Measurements from ENCODE around the gene LRRC45.

LRRC45 gene

GRCh38 chr17:81983639-81984373, 39.3 kb upstream of the LRRC45 start:
- H3K9ac ChIP-seq (ENCODE audit: low read depth, low read length) = no peak overlapping the region
- H3K27ac ChIP-seq (ENCODE audit: low read depth, low read length) = no peak overlapping the region

DNA sequence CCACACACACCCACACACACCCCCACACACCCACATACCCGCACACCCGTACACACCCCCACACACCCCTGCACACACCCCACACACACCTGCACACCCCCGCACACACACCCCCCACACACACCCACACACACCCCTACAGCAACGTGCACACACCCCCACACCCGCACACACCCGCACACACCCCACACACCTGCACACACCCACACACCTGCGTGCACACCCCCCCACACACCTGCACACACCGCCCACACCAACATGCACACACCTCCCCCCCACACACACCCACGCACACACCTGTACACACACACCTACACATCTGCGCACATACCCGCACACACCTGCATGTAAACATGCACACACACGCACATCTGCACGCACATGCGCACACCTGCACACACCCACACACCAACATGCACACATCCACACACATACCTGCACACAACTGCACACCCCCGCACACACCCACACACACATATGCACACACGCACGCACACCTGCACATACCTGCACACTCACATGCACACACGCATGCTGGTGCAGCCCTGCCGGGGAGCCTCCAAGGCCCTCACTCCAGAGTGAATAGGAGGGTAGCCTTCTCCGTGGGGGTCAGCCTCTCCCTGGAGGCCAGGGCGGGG, 38.2 kb upstream of the LRRC45 start:
- H3K27me3 ChIP-seq (ENCODE audit: insufficient read depth, low read length) = no peaks in the 10 kb centered on the region
- no peak overlapping the region for H3K27ac ChIP-seq (ENCODE audit: low read depth, low read length)
- peaks cover 39% of the 10 kb centered on the region for H3K36me3 ChIP-seq (ENCODE audit: insufficient read depth, low read length)
- H3K4me3 ChIP-seq (ENCODE audit: low read length) = no peak overlapping the region
- H3K9me3 ChIP-seq (ENCODE audit: insufficient read depth, low read depth, low read length) = no peaks in the 10 kb centered on the region
- H3K9ac ChIP-seq (ENCODE audit: low read depth, low read length) = no peak overlapping the region
- WGBS = 95% methylated on average over 21 of the region's 21 CpGs
- H3K4me1 ChIP-seq (ENCODE audit: insufficient read depth, low read length) = no peaks in the 10 kb centered on the region

More at GRCh38 chr17:81983639-81984373, 39.3 kb upstream of the LRRC45 start:
- Histone ChIP-seq H3K27me3 (ENCODE audit: insufficient read depth, low read length) (no peaks in the 10 kb centered on the region), H3K4me3 (ENCODE audit: low read length) (no peak overlapping the region), H3K9me3 (ENCODE audit: insufficient read depth, low read depth, low read length) (no peaks in the 10 kb centered on the region), H3K4me1 (ENCODE audit: insufficient read depth, low read length) (no peaks in the 10 kb centered on the region), H3K36me3 (ENCODE audit: insufficient read depth, low read length) (peaks cover 46% of the 10 kb centered on the region)
- whole genome bisulfite sequencing = 97% methylated on average over 26 of the region's 26 CpGs

DNA sequence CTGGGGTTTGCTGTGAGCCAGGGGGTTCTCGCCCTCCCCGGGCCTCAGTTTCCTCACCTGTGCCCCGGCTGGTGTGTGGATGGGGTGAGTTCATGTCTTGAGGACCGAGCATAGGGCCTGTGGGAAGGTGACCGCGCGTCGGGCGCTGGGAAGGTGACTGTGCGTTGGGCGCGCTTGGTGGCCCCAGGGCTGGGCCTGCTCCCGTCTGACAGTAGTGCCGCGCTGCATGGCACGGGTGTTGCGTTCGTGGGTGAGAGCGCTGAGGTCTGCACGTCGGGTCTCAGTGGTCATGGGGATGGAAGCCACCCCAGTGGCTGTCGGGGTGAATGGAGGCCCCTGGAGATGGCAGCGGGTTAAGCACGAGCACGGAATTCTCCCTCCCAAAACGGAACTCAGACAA, 36.5 kb upstream of the LRRC45 start:
- no peaks in the 10 kb centered on the region for H3K27me3 ChIP-seq (ENCODE audit: insufficient read depth, low read length)
- 96% methylated on average over 26 of the region's 26 CpGs for WGBS

GRCh38 chr17:81987161-81987770, 35.8 kb upstream of the LRRC45 start:
- H3K9ac ChIP-seq (ENCODE audit: low read depth, low read length) = no peak overlapping the region
- WGBS = 96% methylated on average over 26 of the region's 26 CpGs
- peaks cover 17% of the 10 kb centered on the region; the same call in 1 of the 2 replicates for H3K4me1 ChIP-seq (ENCODE audit: insufficient read depth, low read length)

More for the DNA sequence above, 36.5 kb upstream of the LRRC45 start:
- Histone ChIP-seq H3K9me3 (ENCODE audit: insufficient read depth, low read depth, low read length) (no peaks in the 10 kb centered on the region), H3K4me1 (ENCODE audit: insufficient read depth, low read length) (0 out of 2 replicates have a peak, but pooled peaks cover 11% of the 10 kb centered on the region), H3K36me3 (ENCODE audit: insufficient read depth, low read length) (peaks cover 34% of the 10 kb centered on the region), H3K4me3 (ENCODE audit: low read length) (no peak overlapping the region), H3K9ac (ENCODE audit: low read depth, low read length) (no peak overlapping the region), H3K27ac (ENCODE audit: low read depth, low read length) (no peak overlapping the region)

GRCh38 chr17:81990836-81991683, 32.0 kb upstream of the LRRC45 start:
- H3K9ac ChIP-seq (ENCODE audit: low read depth, low read length) = peak overlapping the region; percentile 41; the same call in 1 of the 2 replicates
- peaks cover 9% of the 10 kb centered on the region; the same call in 1 of the 2 replicates for H3K36me3 ChIP-seq (ENCODE audit: insufficient read depth, low read length)
- peak overlapping the region; percentile 70; the same call in 1 of the 2 replicates for H3K27ac ChIP-seq (ENCODE audit: low read depth, low read length)
- no peaks in the 10 kb centered on the region for H3K27me3 ChIP-seq (ENCODE audit: insufficient read depth, low read length)
- no peak overlapping the region for H3K4me3 ChIP-seq (ENCODE audit: low read length)
- WGBS = 88% methylated on average over 25 of the region's 25 CpGs
- H3K9me3 ChIP-seq (ENCODE audit: insufficient read depth, low read depth, low read length) = no peaks in the 10 kb centered on the region
- peaks cover 30% of the 10 kb centered on the region; the same call in 1 of the 2 replicates for H3K4me1 ChIP-seq (ENCODE audit: insufficient read depth, low read length)

More at GRCh38 chr17:81987161-81987770, 35.8 kb upstream of the LRRC45 start:
- Histone ChIP-seq H3K9me3 (ENCODE audit: insufficient read depth, low read depth, low read length) (no peaks in the 10 kb centered on the region), H3K4me3 (ENCODE audit: low read length) (no peak overlapping the region), H3K27me3 (ENCODE audit: insufficient read depth, low read length) (no peaks in the 10 kb centered on the region), H3K27ac (ENCODE audit: low read depth, low read length) (no peak overlapping the region), H3K36me3 (ENCODE audit: insufficient read depth, low read length) (peaks cover 34% of the 10 kb centered on the region)

DNA sequence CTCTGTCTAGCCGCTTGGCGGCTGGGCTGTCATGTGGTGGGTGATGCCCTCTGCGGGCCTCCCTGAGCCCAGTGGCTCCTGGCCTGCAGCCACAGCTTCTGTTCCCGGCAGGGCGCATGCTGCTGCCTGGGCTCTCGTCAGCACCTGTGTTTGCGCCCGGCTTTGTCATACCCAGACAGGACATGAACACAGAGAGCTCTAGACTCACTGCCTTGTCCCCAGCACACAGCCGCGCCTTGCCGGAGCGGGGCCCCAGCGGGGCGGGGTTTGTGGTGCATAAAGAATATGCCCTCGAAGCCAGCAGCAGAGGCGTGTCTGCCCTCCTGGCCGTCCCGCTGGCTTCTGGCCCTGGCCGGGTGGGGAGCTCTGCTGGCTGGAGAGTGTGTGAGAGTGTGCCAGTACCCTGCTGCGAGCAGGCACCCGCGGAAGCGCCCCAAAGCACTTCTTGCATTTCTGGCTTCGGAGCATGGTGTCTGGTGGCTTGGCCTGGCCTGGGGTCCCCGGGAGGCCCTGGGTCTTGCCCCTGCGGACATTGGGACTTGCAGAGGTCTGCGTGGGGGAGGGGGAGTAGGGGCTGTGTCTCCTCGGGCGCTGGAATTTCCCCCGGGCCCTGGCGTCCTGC, 31.3 kb upstream of the LRRC45 start:
- Histone ChIP-seq H3K4me3 (ENCODE audit: low read length) (no peak overlapping the region), H3K9ac (ENCODE audit: low read depth, low read length) (peak overlapping the region; percentile 41), H3K27ac (ENCODE audit: low read depth, low read length) (peak overlapping the region; percentile 70), H3K4me1 (ENCODE audit: insufficient read depth, low read length) (peaks cover 30% of the 10 kb centered on the region; the same call in 1 of the 2 replicates), H3K27me3 (ENCODE audit: insufficient read depth, low read length) (no peaks in the 10 kb centered on the region), H3K36me3 (ENCODE audit: insufficient read depth, low read length) (peaks cover 5% of the 10 kb centered on the region; the same call in 1 of the 2 replicates), H3K9me3 (ENCODE audit: insufficient read depth, low read depth, low read length) (no peaks in the 10 kb centered on the region)
- 27% methylated on average over 31 of the region's 31 CpGs for WGBS

DNA sequence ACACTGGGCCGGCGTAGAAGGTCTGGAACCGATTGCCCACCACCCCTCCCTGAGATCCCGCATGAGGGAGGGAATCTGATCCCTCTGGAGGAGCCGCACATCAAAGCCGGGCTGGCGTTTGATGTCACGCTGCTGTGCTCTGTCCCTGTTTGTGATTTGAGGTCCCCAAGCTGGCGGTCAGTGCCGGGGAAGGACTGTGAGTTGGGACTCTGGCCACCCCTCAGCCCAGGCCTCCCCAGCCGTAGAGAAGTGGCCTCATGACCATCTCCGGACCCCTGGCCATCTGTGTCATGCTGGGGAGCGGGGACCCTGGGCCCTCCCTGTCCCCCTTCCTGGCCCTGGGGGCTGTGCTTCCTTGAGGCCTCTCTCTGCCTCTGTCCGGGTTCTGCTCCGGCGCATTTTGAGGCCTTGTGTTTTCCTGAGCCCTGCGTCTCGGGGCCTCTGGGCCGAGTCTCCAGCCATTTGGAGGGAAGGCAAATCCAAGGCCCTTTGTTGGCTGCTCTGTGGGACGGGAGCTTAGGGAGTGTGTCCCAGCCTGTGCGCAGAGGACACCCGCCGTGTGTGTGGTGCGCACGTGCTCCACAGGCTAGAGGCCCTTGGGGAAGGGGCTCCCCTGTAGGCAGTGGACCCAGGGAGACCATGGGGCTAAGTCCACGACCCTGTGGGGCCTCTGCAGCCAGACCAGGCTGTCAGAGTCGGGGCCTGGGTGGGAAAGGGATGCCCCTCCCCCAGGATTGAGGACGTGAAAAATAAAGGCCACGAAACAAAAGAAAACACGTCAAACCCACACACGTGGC, 30.6 kb upstream of the LRRC45 start:
- Histone ChIP-seq H3K4me1 (ENCODE audit: insufficient read depth, low read length) (peaks cover 30% of the 10 kb centered on the region; the same call in 1 of the 2 replicates), H3K36me3 (ENCODE audit: insufficient read depth, low read length) (0 out of 2 replicates have a peak, but pooled peaks cover 5% of the 10 kb centered on the region), H3K9ac (ENCODE audit: low read depth, low read length) (peak overlapping the region; percentile 41), H3K27ac (ENCODE audit: low read depth, low read length) (peak overlapping the region; percentile 70), H3K9me3 (ENCODE audit: insufficient read depth, low read depth, low read length) (no peaks in the 10 kb centered on the region), H3K27me3 (ENCODE audit: insufficient read depth, low read length) (no peaks in the 10 kb centered on the region), H3K4me3 (ENCODE audit: low read length) (no peak overlapping the region)
- WGBS = 61% methylated on average over 31 of the region's 31 CpGs

DNA sequence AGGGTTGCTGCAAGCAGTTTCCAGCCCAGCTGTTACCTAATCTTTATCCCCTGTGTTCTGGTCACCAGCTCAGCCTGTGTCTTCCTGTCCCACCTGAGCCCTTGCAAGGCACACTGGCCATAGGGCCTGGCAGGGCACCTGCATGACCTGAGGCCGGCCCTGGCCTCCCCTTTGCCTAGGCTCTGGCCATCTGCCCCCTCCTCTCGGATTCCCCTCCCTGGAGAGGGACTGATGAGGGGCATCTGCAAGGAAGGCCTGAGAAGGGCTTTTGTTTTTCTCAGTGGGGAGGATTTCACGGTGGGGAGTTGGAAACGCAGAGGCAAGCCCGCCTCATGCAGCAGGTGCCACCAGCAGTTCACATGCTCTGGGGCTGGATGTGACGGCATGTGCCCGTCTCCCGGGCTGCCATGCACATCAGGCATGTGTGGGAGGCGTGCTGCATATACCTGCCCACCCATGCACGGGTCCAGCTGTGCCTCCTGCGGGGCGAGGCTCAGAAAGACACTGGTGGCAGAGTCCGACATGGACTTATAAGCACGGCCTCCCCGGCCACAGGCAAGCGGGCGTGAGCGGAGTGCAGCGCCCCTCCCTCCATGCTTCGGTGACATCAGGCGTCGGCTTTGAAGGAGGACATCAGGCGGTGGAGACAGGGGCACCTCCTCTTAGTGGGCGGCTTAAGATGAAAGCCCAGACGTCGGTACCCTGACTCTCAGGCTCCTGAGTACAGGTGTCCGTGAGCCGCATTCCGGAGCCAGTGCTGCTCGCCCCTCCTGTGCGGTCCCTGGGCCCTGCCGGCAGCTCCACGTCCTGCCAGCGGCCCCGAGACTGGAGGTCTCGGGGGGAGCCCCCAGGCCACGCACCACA, 29.1 kb upstream of the LRRC45 start:
- 89% methylated on average over 37 of the region's 37 CpGs for WGBS
- H3K4me1 ChIP-seq (ENCODE audit: insufficient read depth, low read length) = peaks cover 30% of the 10 kb centered on the region; the same call in 1 of the 2 replicates
- H3K36me3 ChIP-seq (ENCODE audit: insufficient read depth, low read length) = 0 out of 2 replicates have a peak, but pooled peaks cover 5% of the 10 kb centered on the region
- no peak overlapping the region; the same call in 1 of the 2 replicates for H3K9ac ChIP-seq (ENCODE audit: low read depth, low read length)
- no peak overlapping the region for H3K4me3 ChIP-seq (ENCODE audit: low read length)
- H3K27ac ChIP-seq (ENCODE audit: low read depth, low read length) = no peak overlapping the region
- H3K9me3 ChIP-seq (ENCODE audit: insufficient read depth, low read depth, low read length) = no peaks in the 10 kb centered on the region
- no peaks in the 10 kb centered on the region for H3K27me3 ChIP-seq (ENCODE audit: insufficient read depth, low read length)

Measured in HUES64 (cell line).